ENCODE measurements around the gene HCST. TPM values are rescaled to one million over a fixed set of nuclear protein-coding genes. Genes with fewer than 3 reads are reported as not detected.

The HCST gene
- total and polyA plus RNA-seq, 7 donors, result 1.1 to 4.7 (median 3.5) TPM

- no peaks in the 10 kb centered on the region for H3K36me3 ChIP-seq (ENCODE audit: insufficient read depth in 1 of 2, low read depth in 1 of 2)
- H3K4me3 ChIP-seq, result no peak overlapping the region
- H3K4me1 ChIP-seq, result no peaks in the 10 kb centered on the region
- no peak overlapping the region for H3K27ac ChIP-seq
- 59 to 66% (median 62%) methylated on average over 3 of the region's 3 CpGs for WGBS, 3 donors
- intact Hi-C loops (cut with DNase I), result no loop called here
- ATAC-seq, result no peak
- peaks cover 0 to 7% (median 3%) of the 10 kb centered on the region in 3 donors for H3K27me3 ChIP-seq (ENCODE audit: insufficient read depth in 3 of 3, low read length in 2 of 3)
- no peak for TF ChIP-seq CTCF (IDR thresholded peaks at IDR 0.05)
- H3K9me3 ChIP-seq, result no peaks in the 10 kb centered on the region
- no peak for DNase-seq
Observed at GRCh38 chr19:35915443-35915842, 13.1 kb downstream of the HCST start.

GRCh38 chr19:35919306-35919705 is 17.0 kb downstream of the HCST start:
- no peak for TF ChIP-seq CTCF (IDR thresholded peaks at IDR 0.05)
- Histone ChIP-seq H3K27me3 (ENCODE audit: insufficient read depth in 3 of 3, low read length in 2 of 3) (peaks cover 0 to 7% (median 3%) of the 10 kb centered on the region in 3 donors), H3K27ac (no peak overlapping the region), H3K9me3 (no peaks in the 10 kb centered on the region), H3K4me3 (no peak overlapping the region), H3K36me3 (ENCODE audit: insufficient read depth in 1 of 2, low read depth in 1 of 2) (no peaks in the 10 kb centered on the region), H3K4me1 (no peaks in the 10 kb centered on the region)
- intact Hi-C loops (cut with DNase I), result no loop called here
- ATAC-seq, result no peak
- 85 to 90% (median 89%) methylated on average over 11 of the region's 11 CpGs for WGBS, 3 donors
- no peak for DNase-seq

GRCh38 chr19:35921012-35921411 is 18.7 kb downstream of the HCST start:
- no peaks in the 10 kb centered on the region for H3K36me3 ChIP-seq (ENCODE audit: insufficient read depth in 1 of 2, low read depth in 1 of 2)
- 72 to 83% (median 80%) methylated on average over 6 of the region's 6 CpGs for WGBS, 3 donors
- ATAC-seq (no peak), DNase-seq (no peak)
- no peak overlapping the region for H3K4me3 ChIP-seq
- H3K27ac ChIP-seq, result no peak overlapping the region
- intact Hi-C loops (cut with DNase I), result no loop called here
- H3K4me1 ChIP-seq, result no peaks in the 10 kb centered on the region
- no peaks in the 10 kb centered on the region for H3K9me3 ChIP-seq
- no peak for TF ChIP-seq CTCF (IDR thresholded peaks at IDR 0.05)
- H3K27me3 ChIP-seq (ENCODE audit: insufficient read depth in 3 of 3, low read length in 2 of 3), result peaks cover 0 to 8% (median 3%) of the 10 kb centered on the region in 3 donors

- ATAC-seq, result no peak
- H3K27me3 ChIP-seq (ENCODE audit: insufficient read depth in 3 of 3, low read length in 2 of 3), result peaks cover 0 to 6% (median 0%) of the 10 kb centered on the region in 3 donors
- WGBS, 3 donors, result 76 to 82% (median 79%) methylated on average over 3 of the region's 3 CpGs
Observed at GRCh38 chr19:35925501-35925900, 23.2 kb downstream of the HCST start.

More at GRCh38 chr19:35925501-35925900, 23.2 kb downstream of the HCST start:
- Histone ChIP-seq H3K36me3 (ENCODE audit: insufficient read depth in 1 of 2, low read depth in 1 of 2) (no peaks in the 10 kb centered on the region), H3K27ac (no peak overlapping the region), H3K4me3 (no peak overlapping the region), H3K4me1 (no peaks in the 10 kb centered on the region), H3K9me3 (no peaks in the 10 kb centered on the region)
- intact Hi-C loops (cut with DNase I), result no loop called here
- TF ChIP-seq CTCF (IDR thresholded peaks at IDR 0.05), result no peak
- no peak for DNase-seq

Measured in psoas muscle (tissue), 8 donors.